GDM1 (cell line): ENCODE measurements around the gene ZNF628.

Experiments
- DNase-seq: peaks from one replicate; lab custom pipeline; 2025; lab: John Stamatoyannopoulos, UW

Gene ZNF628

DNA sequence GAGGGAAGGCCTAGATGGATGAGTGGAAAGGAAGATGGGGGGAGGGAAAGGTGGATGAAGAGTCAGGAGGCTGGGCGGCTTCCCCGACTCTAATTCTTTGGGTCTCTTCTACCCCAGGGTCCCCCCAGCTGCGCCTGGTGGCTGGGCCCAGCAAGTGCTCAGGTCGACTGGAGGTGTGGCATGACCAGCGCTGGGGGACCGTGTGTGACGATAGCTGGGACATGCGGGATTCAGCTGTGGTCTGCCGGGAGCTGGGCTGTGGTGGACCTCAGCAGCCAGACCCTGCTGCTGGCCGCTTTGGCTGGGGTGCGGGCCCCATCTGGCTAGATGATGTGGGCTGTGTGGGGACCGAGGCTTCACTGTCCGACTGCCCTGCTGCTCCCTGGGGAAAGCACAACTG is 21.3 kb downstream of the ZNF628 start:
- DNase-seq, result no peak

DNA sequence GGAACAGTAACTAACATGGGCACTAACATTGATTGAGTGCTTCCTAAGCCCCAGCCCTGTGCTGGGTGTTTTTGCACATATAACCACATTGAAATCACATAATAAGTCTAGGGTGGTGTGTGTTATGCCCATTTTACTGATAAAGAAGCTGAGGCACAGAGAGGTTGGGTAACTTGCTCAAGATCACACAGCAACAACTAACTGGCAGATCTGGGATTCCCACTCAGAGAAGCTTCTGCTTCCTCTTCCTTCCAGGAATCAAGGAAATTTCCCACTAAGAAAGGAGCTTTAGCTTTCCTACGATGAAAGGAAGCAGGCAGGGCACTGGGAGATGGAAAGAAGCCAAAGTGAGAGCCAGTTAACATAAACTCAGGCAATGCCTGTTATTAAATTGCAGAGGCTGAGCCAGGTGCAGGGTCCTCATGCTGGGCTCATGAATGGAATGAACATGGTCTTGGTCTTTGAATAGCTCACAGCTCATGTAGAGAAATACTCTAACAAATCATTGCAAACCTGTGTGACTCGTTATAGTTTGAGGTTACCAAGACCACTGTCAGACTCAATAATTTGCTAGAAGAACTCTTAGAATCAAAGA is 21.9 kb downstream of the ZNF628 start:
- no peak for DNase-seq

DNA sequence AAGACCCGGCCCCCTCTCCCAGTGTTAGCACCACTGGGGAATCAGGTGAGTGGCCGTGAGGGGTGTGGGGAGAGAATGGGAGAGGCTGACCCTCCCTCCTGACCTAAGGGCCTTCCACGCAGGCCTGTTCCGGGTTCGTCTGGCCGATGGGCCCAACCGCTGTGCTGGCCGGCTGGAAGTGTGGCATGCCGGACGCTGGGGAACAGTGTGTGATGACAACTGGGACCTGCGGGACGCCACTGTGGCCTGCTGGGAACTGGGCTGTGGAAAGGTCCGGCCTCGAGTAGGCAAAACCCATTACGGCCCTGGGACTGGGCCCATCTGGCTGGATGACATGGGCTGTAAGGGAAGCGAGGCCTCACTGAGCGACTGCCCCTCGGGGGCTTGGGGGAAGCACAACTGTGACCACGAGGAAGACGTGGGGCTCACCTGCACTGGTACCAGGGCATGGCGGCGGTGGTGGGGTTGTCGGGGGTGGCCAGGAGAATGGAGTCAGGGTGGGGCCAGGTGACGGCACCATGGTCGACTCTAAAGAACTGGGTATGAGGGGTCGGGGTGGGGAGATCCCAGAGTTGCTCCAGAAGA is 24.0 kb downstream of the ZNF628 start:
- DNase-seq, result no peak

DNA sequence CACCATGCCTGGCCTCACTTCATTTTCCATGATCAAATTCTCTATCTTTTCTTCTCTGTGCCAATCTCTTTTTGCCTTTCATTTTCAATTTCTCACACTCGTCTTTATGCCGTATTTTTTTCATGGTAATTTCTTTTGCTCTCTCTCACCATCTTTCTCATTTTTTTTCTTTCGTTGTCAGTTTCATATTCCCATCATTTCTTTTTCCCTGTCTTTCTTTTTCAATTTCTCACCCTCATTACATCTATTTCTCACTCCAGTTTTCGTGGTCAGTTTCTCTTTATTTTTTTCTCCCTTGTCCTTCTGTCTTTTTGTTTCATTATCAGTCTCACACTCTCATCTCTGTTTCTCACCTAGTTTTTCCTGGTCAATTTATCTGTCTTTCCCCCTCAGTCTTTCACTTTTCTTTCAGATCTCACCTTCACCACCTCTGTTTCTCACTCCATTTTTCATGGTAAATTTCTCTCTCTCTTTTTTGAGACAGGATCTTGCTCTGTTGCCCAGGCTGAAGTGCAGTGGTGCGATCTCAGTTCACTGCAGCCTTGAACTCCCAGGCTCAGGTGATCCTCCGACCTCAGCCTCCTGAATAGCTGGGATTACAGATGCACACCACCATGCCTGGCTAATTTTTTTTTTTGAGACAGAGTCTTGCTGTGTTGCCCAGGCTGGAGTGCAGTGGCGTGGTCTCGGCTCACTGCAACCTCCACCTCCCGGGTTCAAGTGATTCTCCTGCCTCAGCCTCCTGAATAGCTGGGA is 26.0 kb downstream of the ZNF628 start:
- no peak for DNase-seq

DNA sequence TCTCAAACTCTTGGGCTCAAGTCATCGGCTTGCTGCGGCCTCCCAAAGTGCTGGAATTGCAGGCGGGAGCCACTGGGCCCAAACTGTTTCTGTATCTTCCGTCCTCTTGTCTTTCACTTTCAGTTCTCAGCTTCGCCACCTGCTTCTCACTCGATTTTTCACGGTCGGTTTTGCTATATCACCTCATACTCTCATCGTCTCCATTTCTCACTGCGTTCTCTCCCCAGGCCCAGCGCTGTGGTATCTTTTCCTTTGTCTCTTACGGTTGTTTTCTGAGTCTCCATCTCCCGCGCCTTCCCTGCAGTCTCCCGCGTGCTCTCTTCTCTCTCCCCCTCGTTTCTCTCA is 26.7 kb downstream of the ZNF628 start:
- DNase-seq, result no peak

DNA sequence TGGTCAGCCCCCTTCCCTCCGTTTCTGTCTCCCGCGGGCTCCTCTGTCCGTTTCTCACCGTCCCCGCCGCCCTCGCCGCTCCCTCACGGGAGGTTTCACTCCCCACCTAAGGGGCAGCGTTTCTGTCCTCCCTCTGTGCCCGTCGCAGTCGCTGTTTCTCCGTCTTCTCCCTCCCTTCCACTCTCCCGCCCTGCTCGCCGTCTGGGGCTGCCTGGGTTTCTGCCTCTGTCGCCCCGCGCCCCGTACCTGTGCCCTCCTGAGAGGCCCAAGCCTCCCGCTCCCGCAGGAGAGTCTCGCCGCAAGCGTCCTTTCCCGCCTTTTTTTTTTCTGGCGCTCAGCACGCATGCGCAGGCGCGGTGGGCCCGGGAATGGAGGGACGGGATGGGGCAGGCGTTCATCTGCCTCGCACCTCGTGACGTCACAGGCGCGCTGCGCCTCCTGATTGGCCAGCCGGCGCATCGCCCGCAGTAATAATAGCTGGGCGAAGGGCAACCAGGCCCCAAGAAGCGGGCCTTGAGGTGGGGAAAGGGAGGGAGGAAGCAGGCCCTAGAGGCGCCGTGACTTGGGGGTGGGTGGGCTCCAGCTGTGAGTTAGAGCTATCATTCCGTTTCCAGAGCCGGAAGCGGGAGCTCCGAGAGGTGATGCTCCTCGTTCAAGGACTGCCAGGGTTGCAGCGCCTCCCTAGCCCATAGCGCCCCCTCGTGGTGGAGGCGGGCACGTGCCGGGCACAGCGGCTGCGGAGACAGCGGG is 27.3 kb downstream of the ZNF628 start:
- peak; percentile 88 for DNase-seq

DNA sequence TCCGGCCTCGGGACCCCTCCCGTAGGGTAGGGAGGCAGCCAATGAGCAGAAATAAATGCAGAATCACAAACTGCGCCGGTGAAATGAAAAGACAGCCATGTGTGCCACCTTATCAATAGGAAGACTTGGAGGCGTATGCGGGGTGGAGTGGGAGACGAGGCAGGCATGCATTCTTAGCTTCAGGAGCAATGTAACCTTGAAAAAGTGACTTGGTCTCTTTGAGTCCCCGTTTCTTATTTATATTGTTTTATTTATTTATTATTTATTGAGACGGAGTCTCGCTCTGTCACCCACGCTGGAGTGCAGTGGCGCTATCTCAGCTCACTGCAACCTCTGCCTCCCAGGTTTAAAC is 27.8 kb downstream of the ZNF628 start:
- no peak for DNase-seq

DNA sequence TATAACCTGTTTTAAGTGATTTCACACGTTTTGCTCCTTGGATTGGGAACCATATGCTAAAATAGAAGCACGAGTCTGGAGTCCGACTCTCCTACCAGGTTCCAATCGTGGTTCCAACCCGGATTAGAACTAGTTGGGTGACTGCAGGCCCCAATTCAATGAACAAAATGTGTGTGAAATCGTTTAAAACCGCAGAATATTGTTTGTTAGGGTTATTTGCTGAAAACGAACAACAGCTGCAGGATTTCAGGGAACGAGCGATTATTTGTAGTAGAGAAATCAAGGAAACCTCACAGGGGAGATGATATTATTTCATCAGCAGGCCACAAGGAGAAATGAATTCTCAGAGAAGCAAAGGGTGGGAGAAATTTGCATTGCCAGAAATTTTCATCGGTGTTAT is 28.6 kb downstream of the ZNF628 start:
- DNase-seq, result no peak

DNA sequence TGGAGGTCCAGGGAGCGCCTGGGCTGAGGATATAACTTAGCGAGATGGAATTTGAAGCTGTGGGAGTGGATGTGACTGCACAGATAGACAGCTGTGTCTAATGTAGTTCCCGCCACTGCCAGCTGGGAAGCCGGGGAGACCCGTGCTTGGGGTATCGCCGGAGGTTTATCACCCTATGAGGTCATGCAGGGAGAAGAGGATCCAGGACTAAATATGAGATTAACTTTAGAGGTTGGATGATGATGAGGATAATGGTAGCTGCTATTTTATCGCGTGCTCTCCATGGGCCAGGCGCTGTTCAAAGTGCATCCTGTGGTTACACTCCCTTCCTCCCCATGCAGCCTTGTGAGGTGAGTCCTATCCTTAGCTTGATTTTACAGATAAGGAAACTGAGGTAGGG is 31.7 kb downstream of the ZNF628 start:
- no peak for DNase-seq

DNA sequence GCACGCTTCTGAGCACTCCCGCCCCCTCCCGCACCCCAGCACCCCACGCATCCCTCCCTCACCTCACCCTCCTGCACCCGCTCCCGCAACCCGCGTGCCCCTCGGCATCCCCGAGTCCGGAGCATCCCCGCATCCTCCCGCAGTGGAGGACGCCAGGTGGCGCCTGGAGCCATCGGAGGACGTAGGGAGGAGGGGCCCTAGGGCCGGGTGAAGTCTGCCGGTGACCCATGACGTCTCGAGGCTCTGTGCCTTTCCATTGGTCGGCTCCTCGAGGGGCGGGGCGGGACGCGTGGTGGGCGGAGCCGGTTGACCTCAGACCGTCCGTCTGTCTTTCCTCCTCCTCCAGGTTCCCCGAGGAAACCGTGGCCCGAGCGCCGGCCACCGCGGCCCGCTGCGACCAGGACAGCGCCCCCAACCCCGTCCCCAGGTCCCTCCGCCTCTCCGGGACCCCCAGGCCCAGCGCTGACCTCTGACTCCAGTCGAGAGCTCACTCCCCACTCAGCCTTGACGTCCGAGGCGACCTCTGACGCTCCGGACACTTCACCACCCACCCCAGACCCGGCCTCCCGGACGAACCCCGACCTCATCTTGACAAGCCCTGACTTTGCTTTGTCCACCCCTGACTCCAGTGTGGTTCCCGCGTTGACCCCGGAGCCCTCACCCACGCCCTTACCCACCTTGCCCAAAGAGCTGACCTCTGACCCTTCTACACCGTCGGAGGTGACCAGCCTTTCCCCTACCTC is 40.6 kb downstream of the ZNF628 start:
- peak; percentile 90 for DNase-seq

DNA sequence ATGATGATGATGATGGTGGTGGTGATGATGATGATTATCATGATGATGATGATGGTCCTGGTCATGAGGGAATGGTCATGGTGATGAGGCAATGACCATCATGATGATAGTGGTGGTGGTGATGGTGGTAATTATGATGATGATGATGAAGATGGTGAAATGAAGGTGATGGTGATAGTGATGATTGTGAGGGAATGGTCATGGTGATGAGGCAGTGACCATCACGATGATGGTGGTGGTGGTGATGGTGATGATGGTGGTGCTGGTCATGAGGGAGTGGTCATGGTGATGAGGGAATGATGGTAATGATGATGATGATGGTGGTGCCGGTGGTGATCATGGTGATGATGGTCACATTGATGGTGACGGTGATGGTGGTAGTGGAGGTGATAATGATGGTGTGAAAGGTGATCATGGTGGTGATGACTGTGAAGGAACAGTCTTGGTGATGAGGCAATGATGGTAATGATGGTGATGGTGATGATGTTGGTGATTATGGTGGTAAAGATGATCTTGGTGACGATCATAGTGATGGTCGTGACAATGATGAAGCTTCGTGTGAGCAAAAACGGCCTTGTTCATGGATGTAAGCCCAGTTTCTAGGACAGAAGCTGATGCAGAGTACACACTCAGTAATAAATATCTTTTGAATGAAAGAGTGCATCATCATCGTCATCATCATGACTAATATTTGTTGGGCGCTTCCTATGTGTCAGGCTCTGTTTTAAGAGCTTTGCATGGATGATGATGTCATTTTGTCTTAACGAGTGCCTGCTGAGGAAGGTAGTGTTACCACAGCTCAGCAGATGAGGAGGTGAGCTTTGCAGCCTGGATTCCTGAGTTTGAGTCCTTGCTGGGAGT is 43.3 kb downstream of the ZNF628 start:
- DNase-seq, result no peak

DNA sequence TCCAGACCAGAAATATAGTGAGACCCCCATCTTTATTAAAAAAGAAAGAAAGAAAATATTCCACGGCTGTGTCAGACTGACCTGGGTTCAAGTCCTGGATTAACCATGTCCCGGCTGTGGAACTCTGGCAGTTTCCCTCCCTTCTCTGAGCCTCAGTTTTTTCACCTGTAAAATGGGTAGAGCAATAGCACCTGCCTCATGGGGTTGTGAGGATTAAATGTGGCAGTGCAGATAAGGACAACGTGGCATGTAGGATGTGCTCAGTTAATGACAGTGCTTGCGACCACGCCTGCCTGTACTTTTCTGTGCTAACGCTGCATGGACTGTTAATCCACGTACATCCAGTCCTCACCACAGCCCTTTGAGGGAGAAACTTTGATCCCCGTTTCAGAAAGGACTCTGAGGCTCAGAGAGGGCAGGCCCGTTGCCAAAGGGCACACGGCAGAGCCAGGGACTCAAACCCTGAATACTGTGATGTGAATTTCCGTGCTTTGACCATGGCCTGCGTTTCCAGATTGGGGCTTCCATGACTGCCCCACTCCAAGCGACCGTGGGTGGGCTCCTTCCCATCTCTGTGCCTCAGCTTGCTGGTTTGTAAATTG is 44.4 kb downstream of the ZNF628 start:
- no peak for DNase-seq

DNA sequence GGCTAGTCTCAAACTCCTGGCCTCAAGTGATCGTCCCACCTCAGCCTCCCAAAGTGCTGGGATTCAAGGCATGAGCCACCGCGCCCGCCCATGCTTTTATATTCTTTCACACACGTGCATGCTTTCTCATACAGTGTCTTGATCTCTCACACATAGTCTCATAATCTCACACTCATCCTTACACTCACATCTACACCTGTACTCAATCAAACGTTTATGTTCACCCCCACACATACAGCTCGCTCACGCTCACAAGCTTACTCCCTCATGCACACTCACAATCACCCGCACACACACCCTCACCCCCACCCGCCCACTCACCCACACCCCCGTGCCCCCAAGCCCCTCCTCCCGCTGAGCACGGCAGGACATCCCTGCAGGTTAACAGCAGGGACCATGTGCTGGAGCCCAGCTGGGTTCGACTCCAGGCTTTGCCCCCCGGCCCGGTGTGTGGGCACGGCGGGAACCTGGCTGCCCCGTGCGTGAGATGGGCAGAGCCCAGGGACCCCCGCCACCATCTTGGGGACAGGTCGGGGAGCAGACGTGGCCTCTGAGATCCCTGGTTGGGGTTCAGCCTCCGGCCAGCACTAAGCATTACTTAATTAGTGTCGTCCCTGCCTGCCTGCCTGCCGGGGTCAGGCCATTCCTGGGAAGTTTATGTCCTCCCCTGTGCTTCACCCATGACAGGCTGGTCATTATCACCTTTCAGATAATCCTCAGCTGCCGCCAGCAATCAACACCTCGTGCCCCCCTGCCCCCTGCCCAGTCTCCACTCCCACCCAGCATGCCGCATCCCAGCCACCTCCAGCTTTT is 49.1 kb downstream of the ZNF628 start:
- DNase-seq, result no peak

DNA sequence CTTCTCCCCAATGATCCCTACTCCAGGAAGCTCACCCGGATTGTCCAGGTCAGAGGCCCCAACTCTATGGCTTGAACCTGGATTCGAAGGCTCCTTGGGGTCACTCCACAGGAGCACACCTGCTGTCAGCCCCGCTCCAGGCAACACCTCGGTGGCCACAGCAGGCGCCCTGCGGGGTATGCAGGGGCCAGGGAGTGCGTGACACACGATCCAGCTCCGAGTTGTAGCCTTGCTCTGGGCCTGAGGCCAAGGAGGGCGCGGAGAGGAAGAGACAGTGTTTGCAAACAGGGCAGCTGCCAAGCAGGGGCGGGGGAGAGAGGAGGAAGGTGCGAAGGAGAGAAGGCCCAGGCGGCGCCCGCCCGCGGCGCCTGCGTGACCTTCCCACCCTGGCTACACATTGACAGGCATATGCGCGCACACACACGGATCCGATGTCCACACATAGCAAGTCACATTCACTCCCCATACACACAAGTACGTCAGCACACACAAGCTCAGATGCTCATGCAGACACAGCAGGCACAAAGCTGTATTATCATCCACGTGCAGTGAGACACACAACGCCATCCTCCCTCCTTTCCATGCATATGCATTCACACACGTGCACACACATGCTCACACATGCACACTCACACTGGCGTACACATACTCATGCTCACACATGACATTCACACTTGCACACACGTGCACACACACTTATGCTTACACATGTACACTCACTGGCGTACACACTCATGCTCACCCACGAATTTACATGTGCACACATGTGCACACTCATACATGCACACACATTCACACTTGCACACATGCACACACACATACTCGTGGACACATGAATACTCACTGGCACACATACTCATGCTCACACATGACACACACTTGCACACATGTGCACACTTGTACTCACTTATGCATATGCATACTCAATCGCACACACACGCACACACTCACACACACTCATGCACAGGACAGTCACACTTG is 50.1 kb downstream of the ZNF628 start:
- DNase-seq, result peak; percentile 60

DNA sequence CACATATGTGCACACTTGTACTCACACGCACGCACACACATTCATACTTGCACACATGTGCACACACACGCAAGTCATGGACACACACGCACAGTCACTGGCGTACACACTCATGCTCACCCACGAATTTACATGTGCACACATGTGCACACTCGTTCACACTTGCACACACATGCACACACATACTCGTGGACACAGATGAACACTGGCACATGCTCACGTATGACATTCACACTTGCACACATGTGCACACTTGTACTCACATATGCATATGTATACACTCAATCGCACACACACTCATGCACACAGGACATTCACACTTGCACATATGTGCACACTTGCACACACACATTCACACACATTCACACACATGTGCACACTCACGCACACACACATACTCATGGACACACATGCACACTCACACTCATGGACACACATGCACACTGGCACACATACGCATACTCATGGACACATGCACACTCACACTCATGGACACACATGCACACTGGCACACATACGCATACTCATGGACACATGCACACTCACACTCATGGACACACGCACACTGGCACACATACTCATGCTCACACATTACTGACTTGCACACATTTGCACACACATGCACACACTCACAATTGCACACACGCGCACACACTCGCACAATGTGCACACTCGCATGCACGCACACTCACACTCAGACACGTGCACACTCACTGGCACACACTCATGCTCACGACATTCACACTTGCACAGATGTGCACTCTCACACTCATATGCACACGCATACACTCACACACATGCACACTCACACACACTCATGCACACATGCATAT is 51.0 kb downstream of the ZNF628 start:
- DNase-seq, result no peak

DNA sequence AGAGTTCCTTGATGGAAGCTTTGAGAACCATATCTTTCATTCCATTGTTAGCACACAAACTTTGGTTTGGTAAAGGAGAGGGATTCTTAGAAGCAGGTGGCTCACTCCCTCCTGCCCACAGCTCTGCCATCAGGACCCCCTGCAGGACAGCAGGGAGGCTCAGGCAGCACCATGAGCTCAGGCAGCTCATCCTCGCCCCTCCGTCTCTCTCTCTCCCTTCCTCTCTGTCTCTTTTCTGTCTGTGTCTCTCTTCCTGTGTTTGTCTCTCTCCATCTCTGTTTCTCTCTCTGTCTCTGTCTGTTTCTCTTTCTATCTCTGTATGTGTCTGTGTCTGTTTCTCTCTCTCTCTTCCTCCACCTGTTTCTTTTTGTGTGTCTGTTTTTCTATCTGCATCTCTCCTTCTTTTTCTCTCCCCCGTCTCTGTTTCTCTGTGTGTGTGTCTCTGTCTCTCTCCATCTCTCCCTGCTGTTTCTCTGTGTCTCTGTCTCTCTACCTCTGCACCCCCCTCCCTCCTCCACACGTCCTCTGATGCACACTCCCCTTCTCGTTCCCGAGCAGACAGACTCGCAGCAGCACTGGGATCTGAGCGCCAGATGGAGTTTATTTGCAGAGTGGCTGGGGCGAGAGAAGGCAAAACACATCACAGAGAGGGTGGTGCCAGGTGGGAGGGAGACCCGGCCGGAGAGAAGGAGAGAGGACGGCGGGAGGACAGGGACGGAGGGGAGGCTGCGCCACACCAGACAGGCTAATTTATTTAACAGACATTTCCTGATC is 51.8 kb downstream of the ZNF628 start:
- DNase-seq, result no peak

DNA sequence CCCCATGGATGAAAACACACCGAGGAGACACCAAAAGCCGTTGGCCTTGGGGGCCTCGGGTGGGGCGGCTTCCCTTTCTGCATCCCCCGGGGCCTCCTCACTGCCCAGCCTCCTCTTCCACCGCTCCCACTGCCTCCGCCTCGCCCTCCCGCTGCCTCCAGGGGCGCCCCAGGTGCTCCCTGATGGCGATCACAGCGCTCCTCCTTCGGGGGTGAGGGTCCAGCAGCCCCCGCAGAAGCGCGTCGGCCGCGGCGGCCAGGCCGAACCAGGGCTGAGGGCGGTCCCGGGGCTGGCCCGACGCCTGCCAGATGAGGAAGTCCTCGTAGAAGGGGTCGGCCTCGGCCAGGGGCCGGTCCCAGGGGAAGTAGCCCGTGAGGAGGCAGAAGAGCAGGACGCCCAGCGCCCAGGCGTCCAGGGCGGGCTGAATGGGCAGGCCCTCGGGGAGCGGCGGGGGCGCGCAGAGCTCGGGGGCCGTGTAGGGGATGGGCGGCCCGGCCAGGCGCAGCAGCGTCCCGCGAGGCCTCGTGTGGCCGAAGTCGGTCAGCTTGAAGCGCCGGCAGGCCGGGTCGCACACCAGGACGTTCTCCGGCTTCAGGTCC is 53.3 kb downstream of the ZNF628 start:
- DNase-seq, result no peak
